Activated T-cell treated with anti-CD3 and anti-CD28 coated beads, Interleukin-2, amount 50 U/mL, for 1 hour (primary cell): ENCODE results near the gene CAMTA2.
"Not testable (repeated sequence)": the region's sequence is repeated elsewhere in the genome, so short reads cannot be mapped to it uniquely, and the experiment has no call there.

Source experiments
- DNase-seq: peaks from one replicate; pipeline ENCODE4 v3.0.0-alpha.2; 2020

CAMTA2 gene

DNA sequence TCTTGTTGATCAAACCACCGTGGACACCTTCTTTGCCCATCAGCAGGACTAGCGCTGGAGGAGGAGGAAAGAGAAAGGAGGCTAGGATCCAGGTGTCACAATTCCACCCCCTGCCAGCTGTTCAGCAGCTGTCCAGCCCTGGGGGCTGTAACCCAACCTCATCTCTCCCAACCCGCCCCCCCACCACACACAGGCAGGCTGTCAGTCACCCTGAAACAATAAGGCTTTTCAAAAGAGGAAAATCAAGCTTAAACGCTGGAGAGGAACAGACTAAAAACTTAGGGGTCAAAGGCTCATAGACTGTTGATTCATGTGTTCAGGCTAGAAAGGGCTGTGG, 41.6 kb downstream of the CAMTA2 start:
- no peak for DNase-seq

- peak; percentile 77 for DNase-seq
These were observed 42.1 kb downstream of the CAMTA2 start for GRCh38 chr17:4945176-4945943.

DNA sequence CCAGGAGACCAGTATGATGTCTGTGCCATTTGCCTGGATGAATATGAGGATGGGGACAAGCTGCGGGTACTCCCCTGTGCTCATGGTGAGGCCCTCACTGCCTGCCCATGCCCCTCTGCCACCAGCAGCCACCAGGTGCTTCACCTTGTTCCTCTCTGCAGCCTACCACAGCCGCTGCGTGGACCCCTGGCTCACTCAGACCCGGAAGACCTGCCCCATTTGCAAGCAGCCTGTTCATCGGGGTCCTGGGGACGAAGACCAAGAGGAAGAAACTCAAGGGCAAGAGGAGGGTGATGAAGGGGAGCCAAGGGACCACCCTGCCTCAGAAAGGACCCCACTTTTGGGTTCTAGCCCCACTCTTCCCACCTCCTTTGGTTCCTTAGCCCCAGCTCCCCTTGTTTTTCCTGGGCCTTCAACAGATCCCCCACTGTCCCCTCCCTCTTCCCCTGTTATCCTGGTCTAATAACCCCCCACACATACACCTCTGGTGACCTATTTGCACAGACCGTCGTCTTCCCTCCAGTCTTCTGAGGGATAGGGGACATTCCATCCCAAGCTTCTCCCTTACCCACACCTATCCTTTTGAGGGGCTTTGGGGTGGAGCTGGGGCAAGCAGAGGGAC, 42.8 kb downstream of the CAMTA2 start:
- DNase-seq, result peak; percentile 44

- no peak for DNase-seq
These were observed 43.3 kb downstream of the CAMTA2 start for GRCh38 chr17:4944163-4944553.

DNA sequence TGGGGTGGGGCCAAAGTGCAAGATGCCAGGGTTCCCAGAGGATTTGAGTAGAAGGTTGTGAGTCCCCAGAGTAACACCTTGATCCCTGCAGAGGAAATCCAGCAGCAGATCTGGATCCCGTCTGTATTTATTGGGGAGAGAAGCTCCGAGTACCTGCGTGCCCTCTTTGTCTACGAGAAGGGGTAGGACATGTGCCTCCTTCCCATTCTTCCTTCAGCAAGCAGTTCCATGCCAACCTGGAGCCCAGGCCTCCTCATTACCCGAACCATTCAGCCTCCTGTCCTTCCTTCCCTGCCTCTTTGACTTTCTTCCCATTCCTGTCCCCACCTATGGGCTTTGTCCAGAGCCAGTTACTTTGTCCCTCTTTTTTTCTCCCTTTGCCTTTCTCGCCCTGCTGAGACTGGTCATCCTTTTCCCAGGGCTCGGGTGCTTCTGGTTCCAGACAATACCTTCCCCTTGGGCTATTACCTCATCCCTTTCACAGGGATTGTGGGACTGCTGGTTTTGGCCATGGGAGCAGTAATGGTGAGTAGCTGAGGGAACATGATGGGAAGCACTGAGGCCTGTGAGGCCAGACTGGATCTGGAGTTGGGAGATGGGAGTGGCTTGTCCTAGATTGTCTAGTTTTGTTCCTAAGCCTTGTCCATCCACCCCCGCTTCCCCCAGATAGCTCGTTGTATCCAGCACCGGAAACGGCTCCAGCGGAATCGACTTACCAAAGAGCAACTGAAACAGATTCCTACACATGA, 44.5 kb downstream of the CAMTA2 start:
- DNase-seq, result no peak

DNA sequence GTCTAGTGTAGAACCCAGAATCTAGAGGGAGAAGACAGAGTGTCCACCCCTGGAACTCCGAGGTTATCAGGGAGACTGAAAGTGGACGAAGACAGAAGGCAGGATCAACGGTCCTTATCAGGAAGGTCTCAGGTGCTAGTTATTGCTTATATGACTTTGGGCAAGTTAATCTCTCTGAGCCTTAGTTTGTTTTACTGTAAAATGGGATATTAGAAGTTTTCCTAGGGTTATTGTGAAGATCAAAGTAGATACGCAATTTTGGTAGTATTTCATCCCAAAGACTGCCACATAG, 46.2 kb downstream of the CAMTA2 start:
- no peak for DNase-seq

- peak; percentile 47 for DNase-seq
These were observed 46.7 kb downstream of the CAMTA2 start for GRCh38 chr17:4940555-4941318.

DNA sequence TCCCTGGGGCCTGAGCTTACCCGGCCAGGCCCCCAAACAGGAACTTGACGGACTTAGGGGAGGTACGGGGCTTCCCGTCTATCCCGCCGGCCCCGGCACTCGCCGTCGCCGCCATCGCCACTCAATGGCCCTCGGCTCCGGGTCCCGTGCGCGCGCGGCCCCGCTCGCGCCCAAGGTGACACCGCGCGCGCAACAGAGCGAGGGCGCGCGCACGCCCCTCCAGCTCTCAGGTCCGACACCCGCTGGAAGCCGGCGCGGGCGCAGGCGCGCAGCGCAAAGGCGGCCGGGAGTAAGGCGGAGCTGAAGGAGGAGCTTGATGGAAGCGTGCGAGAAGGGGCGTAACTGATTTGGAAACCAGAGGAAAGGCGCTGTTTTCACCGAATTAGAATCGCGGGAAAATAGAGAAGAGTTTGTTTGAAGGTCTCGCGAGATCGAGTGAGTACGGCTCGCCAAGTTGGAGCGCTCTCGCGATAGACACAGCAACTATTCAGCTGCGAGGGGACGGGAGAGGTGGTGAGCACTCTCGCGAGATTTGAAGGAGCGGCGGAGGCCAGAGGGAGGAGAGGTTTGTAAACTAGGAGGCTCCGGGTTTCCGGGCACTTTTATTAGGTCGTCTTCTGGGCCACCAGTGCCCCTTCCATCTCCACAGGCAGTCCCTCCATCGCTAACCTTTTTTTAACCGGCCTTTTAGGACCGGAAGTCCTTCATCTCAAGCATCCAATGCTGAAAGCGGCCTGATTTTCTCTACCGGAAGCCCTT, 47.5 kb downstream of the CAMTA2 start, which contains the start of the genes RNF167 and SLC25A11:
TSS of gene RNF167 (plus strand) at position 473 of the 759 bp plus-strand sequence. CDS start 642 bp downstream, outside the sequence.
TSS of gene SLC25A11 (minus strand) at position 251 of the 759 bp plus-strand sequence. CDS start at position 115, 136 bp downstream.
- peak; percentile 97 for DNase-seq

- DNase-seq, result no peak
These were observed 48.0 kb downstream of the CAMTA2 start for GRCh38 chr17:4939546-4939795.

DNA sequence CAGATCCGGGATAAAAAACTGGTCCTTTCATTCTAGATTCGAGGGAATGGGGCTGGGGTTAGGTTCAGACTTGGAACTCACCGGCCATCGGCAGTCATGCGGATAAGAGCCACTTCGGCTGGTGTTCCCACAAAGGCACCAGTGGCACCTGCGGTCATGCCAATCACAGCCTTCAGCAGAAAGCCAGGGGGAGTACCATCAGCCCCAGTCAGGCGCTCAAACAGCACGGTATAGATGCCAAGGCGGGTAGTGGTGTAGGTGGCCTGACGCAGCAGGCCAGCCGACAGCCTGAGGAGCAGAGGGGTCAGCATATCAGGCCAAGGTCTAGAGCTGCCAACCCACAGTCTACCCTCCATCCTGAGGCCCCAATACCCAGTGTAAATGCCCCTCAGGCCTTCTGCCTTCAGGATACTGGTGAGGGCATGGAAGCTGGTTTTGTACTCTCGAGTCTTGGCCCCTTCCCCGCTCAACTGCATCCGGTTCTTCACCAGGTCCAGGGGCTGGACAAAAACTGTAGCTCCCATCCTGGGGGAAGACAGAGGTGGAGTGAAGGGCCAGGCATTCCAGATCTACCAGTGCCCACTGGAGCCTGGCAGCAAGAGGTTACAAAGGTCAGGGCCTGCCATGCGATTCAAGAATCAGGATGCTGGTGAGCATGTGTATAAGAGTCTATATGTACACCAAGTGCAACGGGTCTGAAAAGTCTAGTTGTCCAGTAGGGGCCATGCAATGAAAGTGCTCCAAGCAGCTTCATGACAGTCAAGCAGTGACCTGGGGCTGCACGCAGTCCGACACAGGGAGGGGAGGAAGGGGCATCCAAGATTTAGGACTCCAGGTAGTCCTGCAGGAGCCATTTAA, 48.6 kb downstream of the CAMTA2 start:
- DNase-seq, result no peak

DNA sequence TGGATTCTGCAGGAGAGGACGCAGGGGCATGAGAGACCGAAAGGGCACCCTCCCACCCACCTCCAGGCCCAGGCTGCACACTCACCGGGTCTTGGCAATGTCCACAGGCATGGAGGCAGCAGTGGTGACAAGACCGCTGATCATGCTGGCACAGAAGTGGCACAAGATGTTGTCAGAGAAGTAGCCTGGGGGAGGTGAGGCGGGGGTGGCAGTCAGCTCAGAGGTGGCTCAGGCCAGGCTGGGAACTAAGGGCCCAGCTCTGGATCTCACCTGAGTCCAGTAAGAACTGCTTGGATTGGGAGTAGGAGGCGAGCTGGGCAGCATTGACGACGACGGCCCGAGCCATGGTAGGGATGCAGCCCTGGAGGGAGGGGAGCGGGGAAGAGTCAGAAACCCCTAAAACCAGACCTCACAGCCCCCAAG, 49.4 kb downstream of the CAMTA2 start:
- no peak for DNase-seq

DNA sequence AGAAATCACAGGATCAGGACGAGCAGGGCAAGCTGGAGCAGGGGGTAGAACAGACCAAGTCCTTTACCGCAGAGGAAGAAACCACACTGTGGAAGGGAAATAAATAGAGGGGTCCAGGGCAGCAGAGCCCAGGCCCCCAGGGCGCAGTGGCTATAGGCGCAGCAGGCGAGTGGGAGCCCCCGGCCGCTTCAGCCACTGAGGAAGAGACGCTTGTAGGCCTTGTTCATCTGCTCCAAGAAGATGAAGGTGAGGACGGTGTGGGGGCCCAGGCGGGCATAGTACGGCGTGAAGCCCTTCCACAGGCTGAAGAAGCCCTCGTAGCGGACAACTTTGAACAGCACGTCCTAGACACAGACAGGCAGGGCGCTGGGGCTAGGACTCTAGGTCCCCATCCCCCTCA, 49.9 kb downstream of the CAMTA2 start:
- DNase-seq, result no peak

- no peak for DNase-seq
These were observed 51.0 kb downstream of the CAMTA2 start for GRCh38 chr17:4936436-4936835.

DNA sequence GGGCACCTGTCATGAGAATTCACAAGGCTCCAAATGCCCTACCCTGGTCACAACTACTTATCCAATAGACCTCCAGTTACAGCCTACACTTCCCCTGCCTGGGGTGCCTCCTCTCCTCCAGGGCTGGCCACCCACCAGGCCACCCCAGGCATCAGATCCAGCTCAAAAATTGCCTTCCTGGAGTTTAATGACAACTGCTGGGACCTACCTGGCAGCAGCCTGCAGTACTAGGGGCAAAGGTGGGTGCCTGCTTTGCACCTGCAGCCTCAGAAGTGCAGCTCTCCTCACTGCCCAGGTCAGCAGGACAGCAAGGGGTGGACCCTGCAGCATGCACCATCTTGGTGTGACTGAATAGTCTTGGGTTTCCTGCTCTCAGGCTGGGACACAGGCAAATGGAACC, 51.8 kb downstream of the CAMTA2 start:
- no peak for DNase-seq

DNA sequence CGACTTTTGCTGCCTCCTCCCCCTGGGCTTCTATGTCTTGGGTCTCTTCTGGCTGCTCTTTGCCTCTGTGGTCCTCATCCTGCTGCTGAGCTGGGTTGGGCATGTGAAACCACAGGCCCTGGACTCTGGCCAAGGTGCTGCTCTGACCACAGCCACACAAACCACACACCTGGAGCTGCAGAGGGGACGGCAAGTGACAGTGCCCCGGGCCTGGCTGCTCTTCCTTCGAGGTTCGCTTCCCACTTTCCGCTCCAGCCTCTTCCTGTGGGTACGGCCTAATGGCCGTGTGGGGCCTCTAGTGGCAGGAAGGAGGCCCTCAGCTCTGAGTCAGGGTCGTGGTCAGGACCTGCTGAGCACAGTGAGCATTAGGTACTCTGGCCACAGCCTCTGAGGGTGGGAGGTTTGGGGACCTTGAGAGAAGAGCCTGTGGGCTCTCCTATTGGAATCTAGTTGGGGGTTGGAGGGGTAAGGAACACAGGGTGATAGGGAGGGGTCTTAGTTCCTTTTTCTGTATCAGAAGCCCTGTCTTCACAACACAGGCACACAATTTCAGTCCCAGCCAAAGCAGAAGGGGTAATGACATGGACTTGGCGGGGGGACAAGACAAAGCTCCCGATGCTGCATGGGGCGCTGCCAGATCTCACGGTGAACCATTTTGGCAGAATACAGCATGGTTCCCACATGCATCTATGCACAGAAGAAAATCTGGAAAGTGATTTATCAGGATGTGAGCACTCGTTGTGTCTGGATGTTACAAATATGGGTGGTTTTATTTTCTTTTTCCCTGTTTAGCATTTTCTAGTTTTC, 53.1 kb downstream of the CAMTA2 start:
- no peak for DNase-seq

DNA sequence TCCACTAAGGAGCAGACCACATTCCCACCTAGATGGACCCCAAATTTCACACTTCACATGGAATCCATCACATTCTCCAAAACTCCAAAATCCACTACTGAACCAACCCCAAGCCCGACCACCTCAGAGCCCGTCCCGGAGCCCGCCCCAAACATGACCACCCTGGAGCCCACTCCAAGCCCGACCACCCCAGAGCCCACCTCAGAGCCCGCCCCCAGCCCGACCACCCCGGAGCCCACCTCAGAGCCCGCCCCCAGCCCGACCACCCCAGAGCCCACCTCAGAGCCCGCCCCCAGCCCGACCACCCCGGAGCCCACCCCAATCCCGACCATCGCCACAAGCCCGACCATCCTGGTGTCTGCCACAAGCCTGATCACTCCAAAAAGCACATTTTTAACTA, 53.8 kb downstream of the CAMTA2 start:
- no peak for DNase-seq

DNA sequence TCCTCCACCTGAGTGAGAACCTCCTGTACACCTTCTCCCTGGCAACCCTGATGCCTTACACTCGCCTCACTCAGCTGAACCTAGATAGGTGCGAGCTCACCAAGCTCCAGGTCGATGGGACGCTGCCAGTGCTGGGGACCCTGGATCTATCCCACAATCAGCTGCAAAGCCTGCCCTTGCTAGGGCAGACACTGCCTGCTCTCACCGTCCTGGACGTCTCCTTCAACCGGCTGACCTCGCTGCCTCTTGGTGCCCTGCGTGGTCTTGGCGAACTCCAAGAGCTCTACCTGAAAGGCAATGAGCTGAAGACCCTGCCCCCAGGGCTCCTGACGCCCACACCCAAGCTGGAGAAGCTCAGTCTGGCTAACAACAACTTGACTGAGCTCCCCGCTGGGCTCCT, 54.7 kb downstream of the CAMTA2 start:
- DNase-seq, result no peak

DNA sequence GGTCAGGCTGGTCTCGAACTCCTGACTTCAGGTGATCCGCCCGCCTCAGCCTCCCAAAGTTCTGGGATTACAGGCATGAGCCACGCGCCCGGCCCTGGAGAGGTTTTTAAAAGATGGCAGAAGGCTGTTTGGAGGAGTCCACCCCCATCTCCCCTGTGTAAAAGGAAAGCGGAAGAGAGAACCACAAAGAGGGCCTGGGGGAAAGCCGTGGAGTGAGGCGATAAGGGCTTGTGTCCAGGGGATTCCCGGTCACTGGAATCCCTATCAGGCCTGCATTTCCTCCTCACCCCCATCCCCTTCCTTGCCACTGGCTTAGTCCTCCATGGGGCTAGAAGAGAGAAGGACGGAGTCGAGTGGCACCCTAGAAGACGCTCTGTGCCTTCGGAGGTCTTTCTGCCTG, 55.5 kb downstream of the CAMTA2 start, which contains the start of gene GP1BA:
TSS of gene GP1BA (plus strand) at position 315 of the 400 bp plus-strand sequence. CDS start 328 bp downstream, outside the sequence.
- no peak for DNase-seq

GRCh38 chr17:4928881-4929280, 58.6 kb downstream of the CAMTA2 start:
- no peak for DNase-seq

DNA sequence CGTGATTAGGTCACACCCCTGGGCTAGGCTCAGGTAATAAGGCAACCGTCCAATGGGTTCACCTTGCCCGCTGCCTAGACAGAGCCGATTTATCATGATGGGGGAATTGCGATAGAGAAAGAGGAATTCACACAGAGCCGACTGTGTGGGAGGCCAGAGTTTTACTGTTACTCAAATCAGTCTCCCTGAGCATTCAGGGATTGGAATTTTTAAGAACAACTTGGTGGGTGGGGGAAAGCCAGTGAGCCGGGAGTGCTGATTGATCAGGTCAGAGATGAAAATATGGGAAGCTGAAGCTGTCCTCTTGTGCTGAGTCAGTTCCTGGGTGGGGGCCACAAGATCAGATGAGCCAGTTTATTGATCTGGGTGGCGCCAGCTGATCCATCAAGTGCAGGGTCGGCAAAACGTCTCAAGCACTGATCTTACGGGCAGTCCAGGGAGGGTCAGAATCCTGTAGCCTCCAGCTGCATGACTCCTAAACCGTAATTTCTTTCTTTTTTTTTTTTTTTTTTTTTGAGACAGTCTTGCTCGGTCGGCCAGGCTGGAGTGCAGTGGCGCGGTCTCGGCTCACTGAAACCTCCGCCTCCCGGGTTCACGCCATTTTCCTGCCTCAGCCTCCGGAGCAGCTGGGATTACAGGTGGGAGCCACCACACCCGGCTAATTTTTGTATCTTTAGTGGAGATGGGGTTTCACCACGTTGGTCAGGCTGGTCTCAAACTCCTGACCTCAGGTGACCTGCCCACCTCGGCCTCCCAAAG, 60.7 kb downstream of the CAMTA2 start:
- not testable (repeated sequence) for DNase-seq
